ENCODE measurements around the gene RNU1-3. TPM values are rescaled to one million over a fixed set of nuclear protein-coding genes. Genes with fewer than 3 reads are reported as not detected.

RNU1-3 gene
- total RNA-seq, 1 experiment from 2014 or later: 1,685 TPM

DNA sequence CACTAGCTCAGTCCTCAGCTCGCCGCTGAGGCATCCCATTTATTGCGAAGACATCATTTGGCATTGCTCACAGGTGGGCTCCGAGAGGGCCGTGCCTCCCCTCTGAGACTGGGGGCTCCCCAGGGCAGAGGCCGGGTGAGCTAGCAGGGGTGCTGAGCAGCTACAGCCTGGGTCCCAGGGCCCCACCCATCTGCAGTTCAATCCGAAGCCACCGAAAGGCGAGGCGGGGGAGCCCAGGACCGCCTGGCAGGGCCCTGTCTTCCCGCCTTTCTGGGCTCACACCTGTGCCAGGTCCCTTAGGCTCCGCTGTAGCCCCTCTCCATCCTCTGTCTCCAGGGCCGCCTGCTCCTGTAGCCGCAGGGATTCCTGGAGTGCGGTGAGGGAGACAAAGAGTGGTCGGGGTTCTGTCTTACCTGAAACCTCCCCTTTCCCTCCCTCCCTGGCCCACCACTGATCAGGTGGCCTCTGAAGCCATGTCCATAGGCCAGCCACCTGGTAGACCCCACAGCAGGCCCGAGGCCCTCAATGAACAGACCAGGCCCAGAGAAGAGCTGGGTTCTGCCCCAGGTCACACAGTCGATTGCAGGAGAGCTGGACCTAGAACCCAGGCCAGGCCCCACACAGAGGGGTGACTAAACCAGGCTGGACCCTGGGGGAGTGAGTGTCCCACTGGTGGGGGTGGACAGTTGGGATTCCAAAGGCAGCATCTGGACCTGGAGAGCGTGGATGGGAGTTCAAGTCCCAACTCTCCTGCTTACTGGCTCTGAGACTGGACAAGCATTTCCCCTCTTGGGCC, 35.3 kb downstream of the RNU1-3 start:
- DNase-seq (ENCODE audit: low read depth, low spot score): no peak
- TF ChIP-seq, protein P1, sequence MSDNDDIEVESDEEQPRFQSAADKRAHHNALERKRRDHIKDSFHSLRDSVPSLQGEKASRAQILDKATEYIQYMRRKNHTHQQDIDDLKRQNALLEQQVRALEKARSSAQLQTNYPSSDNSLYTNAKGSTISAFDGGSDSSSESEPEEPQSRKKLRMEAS (IDR thresholded peaks at IDR 0.05): no peak
- TF ChIP-seq TCF7L2 (IDR thresholded peaks at IDR 0.05; ENCODE audit: borderline replicate concordance, extremely low read depth, insufficient read depth, insufficient read length) (no peak), ZNF274 (IDR thresholded peaks at IDR 0.05; ENCODE audit: low read depth, low read length) (no peak), POLR2AphosphoS5 (IDR thresholded peaks at IDR 0.05; ENCODE audit: low read depth, low read length) (no peak), SRF (IDR thresholded peaks at IDR 0.05; ENCODE audit: low read depth) (no peak), CEBPB (IDR thresholded peaks at IDR 0.05; ENCODE audit: low read depth) (no peak), ZFX (IDR thresholded peaks at IDR 0.05) (no peak), JUND (IDR thresholded peaks at IDR 0.05) (no peak), ZBTB33 (IDR thresholded peaks at IDR 0.05; ENCODE audit: extremely low read depth, insufficient replicate concordance, low read length) (no peak), EZH2phosphoT487 (IDR thresholded peaks at IDR 0.05; ENCODE audit: borderline replicate concordance) (no peak), YY1 (IDR thresholded peaks at IDR 0.05; ENCODE audit: extremely low read depth, insufficient replicate concordance, low read depth, low read length) (no peak), REST (IDR thresholded peaks at IDR 0.05; ENCODE audit: low read depth) (no peak), FOSL1 (IDR thresholded peaks at IDR 0.05; ENCODE audit: low read depth) (no peak), EZH2 (IDR thresholded peaks at IDR 0.05) (no peak), ELF1 (IDR thresholded peaks at IDR 0.05; ENCODE audit: borderline replicate concordance, low read depth) (no peak), SP1 (IDR thresholded peaks at IDR 0.05; ENCODE audit: low read depth) (no peak)
- TF ChIP-seq, protein P2, sequence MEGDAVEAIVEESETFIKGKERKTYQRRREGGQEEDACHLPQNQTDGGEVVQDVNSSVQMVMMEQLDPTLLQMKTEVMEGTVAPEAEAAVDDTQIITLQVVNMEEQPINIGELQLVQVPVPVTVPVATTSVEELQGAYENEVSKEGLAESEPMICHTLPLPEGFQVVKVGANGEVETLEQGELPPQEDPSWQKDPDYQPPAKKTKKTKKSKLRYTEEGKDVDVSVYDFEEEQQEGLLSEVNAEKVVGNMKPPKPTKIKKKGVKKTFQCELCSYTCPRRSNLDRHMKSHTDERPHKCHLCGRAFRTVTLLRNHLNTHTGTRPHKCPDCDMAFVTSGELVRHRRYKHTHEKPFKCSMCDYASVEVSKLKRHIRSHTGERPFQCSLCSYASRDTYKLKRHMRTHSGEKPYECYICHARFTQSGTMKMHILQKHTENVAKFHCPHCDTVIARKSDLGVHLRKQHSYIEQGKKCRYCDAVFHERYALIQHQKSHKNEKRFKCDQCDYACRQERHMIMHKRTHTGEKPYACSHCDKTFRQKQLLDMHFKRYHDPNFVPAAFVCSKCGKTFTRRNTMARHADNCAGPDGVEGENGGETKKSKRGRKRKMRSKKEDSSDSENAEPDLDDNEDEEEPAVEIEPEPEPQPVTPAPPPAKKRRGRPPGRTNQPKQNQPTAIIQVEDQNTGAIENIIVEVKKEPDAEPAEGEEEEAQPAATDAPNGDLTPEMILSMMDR (IDR thresholded peaks at IDR 0.05 in 2 of 3, conservative IDR thresholded peaks at IDR 0.05 in 1 of 3; ENCODE audit: borderline replicate concordance in 1 of 3, insufficient read depth in 1 of 3, low read depth in 2 of 3, low read length in 2 of 3): no peak
- TF ChIP-seq, protein P3, sequence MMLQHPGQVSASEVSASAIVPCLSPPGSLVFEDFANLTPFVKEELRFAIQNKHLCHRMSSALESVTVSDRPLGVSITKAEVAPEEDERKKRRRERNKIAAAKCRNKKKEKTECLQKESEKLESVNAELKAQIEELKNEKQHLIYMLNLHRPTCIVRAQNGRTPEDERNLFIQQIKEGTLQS (IDR thresholded peaks at IDR 0.05): no peak
- Histone ChIP-seq H3K27ac (ENCODE audit: low read depth, low read length) (no peak overlapping the region; the same call in 1 of the 2 replicates), H4K20me1 (ENCODE audit: insufficient read depth) (no peaks in the 10 kb centered on the region), H3K4me2 (ENCODE audit: low read length) (no peak overlapping the region), H3K9me2 (ENCODE audit: insufficient read depth) (no peaks in the 10 kb centered on the region), H3K9me3 (ENCODE audit: control insufficient read depth in 1 of 2, insufficient read depth in 1 of 2, low read depth in 1 of 2, low read length in 2 of 2) (no peaks in the 10 kb centered on the region), H3K4me1 (ENCODE audit: control insufficient read depth in 1 of 2, insufficient read depth in 2 of 2, low read length in 2 of 2) (no peaks in the 10 kb centered on the region), H3K27me3 (ENCODE audit: insufficient read depth, low read length) (no peaks in the 10 kb centered on the region), H2AFZ (ENCODE audit: low read depth, low read length, poor library complexity, severe bottlenecking) (no peak overlapping the region), H3K9ac (ENCODE audit: low read length) (no peak overlapping the region), H3K79me2 (ENCODE audit: insufficient read depth, low read length) (peaks cover 15% of the 10 kb centered on the region), H3K36me3 (ENCODE audit: control insufficient read depth in 1 of 2, insufficient read depth in 2 of 2, low read length in 2 of 2) (peaks cover 36 to 37% of the 10 kb centered on the region in 2 experiments; a peak in 3 of 4 replicates), H3K4me3 (replicated peaks in 1 of 2; ENCODE audit: low read depth in 1 of 2, low read length in 2 of 2) (no peak overlapping the region)
- BruUV-seq (replicated peaks): no TSS peak
- ATAC-seq: no peak
- CTCF ChIA-PET: interaction anchor here (1.2 kb wide), 1 partner anchor 10 kb away, joined by 4 read pairs; no protein-coding TSS in a partner anchor
- POLR2A ChIA-PET: no interaction called here
- intact Hi-C loops (cut with micrococcal nuclease): no loop called here
- RAD21 ChIA-PET (ENCODE audit: low non-redundant PET in 1 of 2, low total read pairs in 2 of 2, uncharacterized antibody in 2 of 2, unreplicated experiment in 2 of 2): no interaction called here

Data from HCT116 (cell line).